ENCODE results near the gene HCCS. TPM values are rescaled to one million over a fixed set of nuclear protein-coding genes. Genes with fewer than 3 reads are reported as not detected.

The HCCS gene
- total RNA-seq, 1 donor from 2014 or later = 19.5 TPM

- no peaks in the 10 kb centered on the region for H3K4me1 ChIP-seq
- intact Hi-C loops (cut with DNase I) = no loop called here
These were observed 37.8 kb upstream of the HCCS start for GRCh38 chrX:11073381-11073780.

GRCh38 chrX:11080741-11081305 is 30.3 kb upstream of the HCCS start:
- no peak for TF ChIP-seq CTCF (IDR thresholded peaks at IDR 0.05)
- intact Hi-C loops (cut with DNase I) = no loop called here
- H3K27me3 ChIP-seq (ENCODE audit: low read depth) = no peaks in the 10 kb centered on the region
- H3K4me3 ChIP-seq = no peak overlapping the region
- H3K4me1 ChIP-seq = no peaks in the 10 kb centered on the region
- H3K27ac ChIP-seq = no peak overlapping the region
- no peaks in the 10 kb centered on the region for H3K36me3 ChIP-seq
- H3K9me3 ChIP-seq = no peaks in the 10 kb centered on the region
- DNase-seq = no peak
- no peak for ATAC-seq

More at GRCh38 chrX:11073381-11073780, 37.8 kb upstream of the HCCS start:
- Histone ChIP-seq H3K36me3 (no peaks in the 10 kb centered on the region), H3K27me3 (ENCODE audit: low read depth) (no peaks in the 10 kb centered on the region), H3K4me3 (no peak overlapping the region), H3K27ac (no peak overlapping the region), H3K9me3 (no peaks in the 10 kb centered on the region)
- no peak for DNase-seq
- no peak for TF ChIP-seq CTCF (IDR thresholded peaks at IDR 0.05)
- ATAC-seq = no peak

- no peak for ATAC-seq
- DNase-seq = no peak
- Histone ChIP-seq H3K4me1 (no peaks in the 10 kb centered on the region), H3K9me3 (no peaks in the 10 kb centered on the region), H3K4me3 (no peak overlapping the region), H3K36me3 (no peaks in the 10 kb centered on the region), H3K27me3 (ENCODE audit: low read depth) (no peaks in the 10 kb centered on the region), H3K27ac (no peak overlapping the region)
- TF ChIP-seq CTCF (IDR thresholded peaks at IDR 0.05) = no peak
- intact Hi-C loops (cut with DNase I) = no loop called here
These were observed 29.6 kb upstream of the HCCS start for GRCh38 chrX:11081511-11081910.

- Histone ChIP-seq H3K4me3 (no peak overlapping the region), H3K27me3 (ENCODE audit: low read depth) (no peaks in the 10 kb centered on the region), H3K4me1 (no peaks in the 10 kb centered on the region), H3K9me3 (no peaks in the 10 kb centered on the region), H3K27ac (no peak overlapping the region), H3K36me3 (no peaks in the 10 kb centered on the region)
- no peak for DNase-seq
- ATAC-seq = no peak
- no peak for TF ChIP-seq CTCF (IDR thresholded peaks at IDR 0.05)
- intact Hi-C loops (cut with DNase I) = no loop called here
These were observed 25.8 kb upstream of the HCCS start for GRCh38 chrX:11085305-11085704.

- Histone ChIP-seq H3K4me3 (no peak overlapping the region), H3K4me1 (no peaks in the 10 kb centered on the region), H3K27me3 (ENCODE audit: low read depth) (no peaks in the 10 kb centered on the region), H3K27ac (no peak overlapping the region), H3K36me3 (no peaks in the 10 kb centered on the region), H3K9me3 (no peaks in the 10 kb centered on the region)
- no peak for ATAC-seq
- no peak for DNase-seq
- intact Hi-C loops (cut with DNase I) = no loop called here
- no peak for TF ChIP-seq CTCF (IDR thresholded peaks at IDR 0.05)
These were observed 21.3 kb upstream of the HCCS start for GRCh38 chrX:11089802-11090201.

- Histone ChIP-seq H3K4me3 (no peak overlapping the region), H3K36me3 (no peaks in the 10 kb centered on the region), H3K27me3 (ENCODE audit: low read depth) (no peaks in the 10 kb centered on the region), H3K4me1 (no peaks in the 10 kb centered on the region), H3K9me3 (no peaks in the 10 kb centered on the region), H3K27ac (no peak overlapping the region)
- intact Hi-C loops (cut with DNase I) = no loop called here
- DNase-seq (no peak), ATAC-seq (no peak)
- TF ChIP-seq CTCF (IDR thresholded peaks at IDR 0.05) = no peak
These were observed 13.2 kb upstream of the HCCS start for GRCh38 chrX:11097933-11098332.
